GM18499 (cell line): ENCODE data around the gene TAF13.
"Not testable (repeated sequence)": the region's sequence is repeated elsewhere in the genome, so short reads cannot be mapped to it uniquely, and the experiment has no call there.

Source experiments
- ATAC-seq: cut with Tn5 transposase; IDR thresholded peaks from one replicate; pipeline ENCODE4 v1.9.1; 2021; ENCODE audit warnings: moderate number of reproducible peaks; ENCODE audit not compliant: insufficient read depth, unreplicated experiment

The TAF13 gene

GRCh38 chr1:109050228-109050995, 25.4 kb downstream of the TAF13 start:
- no peak for ATAC-seq

GRCh38 chr1:109048335-109048734, 27.5 kb downstream of the TAF13 start:
- no peak for ATAC-seq

GRCh38 chr1:109047339-109047738, 28.5 kb downstream of the TAF13 start:
- no peak for ATAC-seq

DNA sequence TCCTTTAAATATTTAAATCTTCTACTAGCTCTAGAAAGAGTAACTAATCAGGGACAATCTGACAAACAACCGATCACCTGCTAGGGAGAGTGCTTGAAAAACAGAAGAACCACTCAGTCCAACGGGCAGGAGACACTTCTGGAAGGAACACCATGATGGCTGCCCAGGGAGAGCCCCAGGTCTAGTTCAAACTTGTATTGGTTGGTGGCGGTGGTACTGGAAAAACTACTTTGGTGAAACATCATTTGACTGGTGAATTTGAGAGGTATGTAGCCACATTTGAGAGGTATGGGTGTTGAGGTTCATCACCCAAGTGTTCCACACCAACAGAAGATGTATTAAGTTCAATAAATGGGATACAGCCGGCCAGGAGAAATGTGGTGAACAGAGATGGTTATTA, 29.1 kb downstream of the TAF13 start:
- ATAC-seq, result no peak

DNA sequence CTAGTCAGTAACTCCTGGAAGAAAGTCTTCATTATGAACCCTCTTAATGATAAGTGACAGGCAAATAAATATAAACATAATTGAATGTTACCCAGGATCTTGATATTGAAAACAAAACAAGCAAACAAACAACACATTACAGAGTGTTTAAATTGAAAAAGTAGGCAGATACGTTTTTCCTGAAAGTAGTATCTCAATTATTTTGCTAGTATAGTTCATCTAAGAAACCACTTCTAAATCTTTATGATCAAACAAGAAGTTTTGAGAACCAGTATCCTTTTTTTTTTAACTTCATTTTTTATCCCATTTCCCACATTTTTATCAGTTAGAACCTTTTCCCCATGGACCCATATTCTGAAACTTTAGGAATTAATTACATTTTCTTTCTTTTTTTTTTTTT, 30.2 kb downstream of the TAF13 start:
- no peak for ATAC-seq

DNA sequence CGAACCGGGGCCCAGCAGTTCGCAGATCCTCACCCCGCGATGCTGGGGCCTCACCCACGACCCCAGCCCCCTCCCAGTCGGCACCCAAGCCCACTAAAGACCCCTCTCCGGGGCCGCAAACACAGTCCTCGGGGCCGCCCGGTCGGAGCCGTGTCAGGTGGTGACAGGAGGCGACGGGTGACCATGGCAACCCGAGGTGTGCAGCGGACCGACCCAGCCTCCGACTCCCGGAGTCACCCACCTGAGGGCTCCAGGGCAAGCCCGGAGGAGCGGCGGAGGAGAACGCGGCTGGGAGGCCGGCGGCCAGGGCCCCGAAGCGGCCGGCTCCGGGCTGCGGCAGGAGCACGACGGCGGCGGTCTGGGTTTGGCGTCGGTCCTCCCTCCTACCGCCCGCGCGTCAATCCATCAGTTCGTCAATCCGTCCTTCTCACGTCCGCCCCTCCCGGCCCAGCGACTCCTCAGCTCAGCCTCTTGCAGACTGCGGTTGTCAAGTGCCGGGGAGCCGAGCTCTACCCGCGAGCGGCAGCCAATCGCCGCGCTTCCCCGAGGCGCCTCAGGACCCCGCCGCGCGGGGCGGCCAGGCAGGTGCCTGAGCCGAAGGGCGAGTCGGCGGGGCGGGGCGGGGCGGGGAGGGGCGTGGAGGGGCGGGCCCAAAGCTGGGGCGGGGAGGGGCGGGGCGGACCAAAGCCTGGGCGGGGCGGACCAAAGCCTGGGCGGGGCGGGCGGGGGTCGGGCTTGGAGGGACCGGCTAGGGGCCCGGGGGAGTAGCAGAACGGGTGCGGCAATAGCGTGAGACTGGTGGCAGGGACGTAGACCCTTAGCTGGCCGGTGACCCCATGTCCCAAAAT, 34.0 kb downstream of the TAF13 start, which contains the start of gene WDR47:
WDR47 (minus strand) TSS at position 482 of the 848 bp plus-strand sequence. CDS start 18,590 bp downstream, outside the sequence.
- peak; percentile 81 for ATAC-seq

GRCh38 chr1:109040989-109041620, 34.7 kb downstream of the TAF13 start:
- ATAC-seq, result peak; percentile 8

DNA sequence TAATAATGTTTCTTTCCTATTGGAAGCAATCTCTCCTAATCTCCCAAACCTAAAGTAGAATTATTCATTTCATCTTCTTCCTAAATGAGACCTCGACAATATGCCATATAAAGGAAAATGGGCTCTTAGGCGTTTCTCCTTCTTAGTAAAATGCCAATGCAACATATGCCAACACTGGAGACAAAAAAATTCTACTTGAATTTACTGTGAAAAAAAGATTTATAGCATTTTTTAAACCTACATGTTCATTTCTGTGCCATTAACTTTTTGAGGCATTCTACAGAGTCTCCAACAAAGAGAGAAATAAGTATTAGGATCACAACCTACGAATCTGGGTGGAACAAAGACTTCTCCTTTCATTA, 35.2 kb downstream of the TAF13 start:
- ATAC-seq, result no peak

DNA sequence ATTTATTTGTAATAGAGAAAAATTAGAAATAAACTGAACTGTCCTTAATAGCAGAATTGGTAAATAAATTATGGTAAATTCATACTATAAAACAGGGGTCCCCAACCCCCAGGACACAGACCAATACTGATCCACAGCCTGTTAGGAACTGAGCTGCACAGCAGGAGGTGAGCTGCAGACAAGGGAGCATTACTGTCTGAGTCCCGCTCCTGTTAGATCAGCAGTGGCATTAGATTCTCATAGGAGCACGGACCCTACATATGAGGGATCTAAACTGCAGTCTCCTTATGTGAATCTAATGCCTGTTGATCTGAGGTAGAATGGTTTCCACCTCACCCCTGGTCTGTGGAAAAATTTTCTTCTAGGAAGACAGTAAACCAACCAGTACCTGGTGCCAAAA, 41.4 kb downstream of the TAF13 start:
- ATAC-seq, result no peak

- ATAC-seq, result not testable (repeated sequence)
Observed at GRCh38 chr1:109029493-109029892, 46.3 kb downstream of the TAF13 start.

DNA sequence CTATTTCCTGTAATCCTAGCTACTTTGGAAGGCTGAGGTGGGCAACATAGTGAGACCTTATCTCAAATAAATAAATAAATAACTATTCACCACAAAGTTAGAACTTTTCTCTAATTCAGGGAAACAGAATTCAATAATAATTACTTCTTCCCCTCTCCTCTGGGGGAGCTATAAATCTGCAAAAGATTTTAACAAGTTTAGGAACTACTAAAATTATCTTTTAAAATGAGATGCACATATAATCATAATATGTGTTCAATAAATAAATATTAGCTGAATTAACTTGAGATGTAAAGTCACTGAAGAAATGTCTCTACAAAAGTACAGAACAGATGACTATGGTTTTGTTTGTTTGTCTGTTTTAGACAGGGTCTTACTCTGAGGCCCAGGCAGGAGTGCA, 48.0 kb downstream of the TAF13 start:
- ATAC-seq, result no peak

DNA sequence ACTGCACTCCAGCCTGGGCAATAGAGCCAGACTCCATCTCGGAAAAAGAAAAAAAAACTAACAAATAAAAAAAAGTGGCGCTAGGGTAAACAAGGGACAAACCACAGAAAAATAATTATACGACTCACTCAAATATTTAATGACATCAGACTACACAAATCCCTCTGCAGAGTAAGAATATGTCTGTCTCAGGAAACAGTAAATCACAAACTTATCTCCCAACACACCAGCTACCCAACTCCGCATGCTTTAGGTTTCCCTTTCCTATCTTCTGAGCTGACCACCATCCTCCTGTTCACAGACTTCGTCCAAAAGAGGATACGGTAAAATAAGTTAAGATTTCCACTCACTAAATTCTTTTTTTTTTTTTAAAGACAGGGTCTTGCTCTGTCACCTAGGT, 50.1 kb downstream of the TAF13 start:
- ATAC-seq, result no peak

DNA sequence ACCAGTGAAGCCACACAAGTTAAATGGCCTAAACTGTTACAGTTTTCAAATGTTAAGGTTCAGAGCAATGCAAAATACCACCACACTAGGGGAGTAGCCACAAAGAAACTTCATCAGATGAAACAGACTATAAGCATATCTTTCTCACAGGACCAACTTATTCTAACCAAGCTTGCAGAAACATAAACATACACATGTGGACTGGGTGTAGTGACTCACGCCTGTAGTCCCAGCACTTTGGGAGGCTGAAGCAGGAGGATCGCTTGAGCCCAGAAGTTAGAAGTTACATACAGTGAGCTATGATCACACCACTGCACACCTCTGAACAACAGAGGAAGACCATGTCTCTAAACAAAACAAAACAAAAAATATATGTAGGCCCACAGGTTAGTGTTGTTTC, 51.2 kb downstream of the TAF13 start:
- ATAC-seq, result no peak

GRCh38 chr1:109020693-109021257, 55.0 kb downstream of the TAF13 start:
- no peak for ATAC-seq

DNA sequence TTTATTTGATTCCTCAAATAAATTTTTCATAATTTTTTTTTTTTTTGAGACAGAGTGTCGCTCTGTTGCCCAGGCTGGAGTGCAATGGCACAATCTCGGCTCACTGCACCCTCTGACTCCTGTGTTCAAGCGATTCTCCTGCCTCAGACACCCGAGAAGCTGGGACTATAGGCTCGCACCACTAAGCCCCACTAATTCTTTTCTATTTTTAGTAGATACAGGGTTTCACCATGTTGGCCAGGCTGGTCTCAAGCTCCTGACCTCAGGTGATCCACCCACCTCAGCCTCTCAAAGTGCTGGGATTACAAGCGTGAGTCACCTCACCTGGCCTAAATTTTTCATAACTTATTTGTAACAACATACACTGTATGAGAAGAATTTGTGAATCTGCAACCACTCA, 58.1 kb downstream of the TAF13 start:
- ATAC-seq, result not testable (repeated sequence)

DNA sequence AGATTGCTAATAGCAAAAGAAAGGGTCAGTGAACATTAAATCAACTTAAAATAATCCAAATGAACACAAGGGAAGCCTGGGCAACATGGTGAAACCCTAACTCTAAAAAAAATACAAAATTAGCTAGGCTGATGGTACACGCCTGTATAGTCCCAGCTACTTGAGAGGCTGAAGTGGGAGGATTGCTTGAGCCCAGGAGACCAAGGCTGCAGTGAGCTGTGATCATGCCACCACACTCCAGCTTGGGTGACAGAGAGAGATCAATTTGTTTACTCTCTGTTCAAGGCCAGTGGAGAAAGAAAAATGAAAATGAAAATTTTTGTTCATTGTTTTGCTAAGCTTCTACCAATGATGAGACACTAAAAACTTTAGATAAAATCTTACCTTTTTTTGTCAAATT, 58.7 kb downstream of the TAF13 start:
- ATAC-seq, result no peak
